Activated B cell treated with CpG ODN at 0.5 μM for 24 hours (primary cell): Measurements from ENCODE around the gene GAPDH. TPM values are rescaled to one million over a fixed set of nuclear protein-coding genes. Genes with fewer than 3 reads are reported as not detected.
"Not testable (repeated sequence)": the region's sequence is repeated elsewhere in the genome, so short reads cannot be mapped to it uniquely, and the experiment has no call there.

Experiments used
- ATAC-seq: fragments of 200-7000 bp; cut with Tn5 transposase; one replicate; pipeline ENCODE4 v1.10.0; 2021; ENCODE audit warnings: low read depth, mild to moderate bottlenecking, moderate library complexity
- CTCF ChIA-PET: fragments of 350-600 bp; sonication (Branson Sonifier 250); formaldehyde crosslinking; loops from one replicate; lab custom pipeline; 2021; ENCODE audit warnings: antibody characterized with exemption; lab: Charles Lee
- POLR2A ChIA-PET: fragments of 350-600 bp; sonication (Branson Sonifier 250); formaldehyde crosslinking; loops from one replicate; lab custom pipeline; 2021; ENCODE audit warnings: antibody characterized with exemption; lab: Charles Lee
- DNase-seq: peaks from one replicate; pipeline ENCODE4 v3.0.0; 2022
- H3K27ac Mint-ChIP-seq: one replicate; pipeline ENCODE4 v1.8.0; 2020; ENCODE audit warnings: mixed read lengths
- H3K27me3 Mint-ChIP-seq: one replicate; pipeline ENCODE4 v1.8.0; 2021; ENCODE audit warnings: mixed read lengths
- H3K36me3 Mint-ChIP-seq: one replicate; pipeline ENCODE4 v1.8.0; 2021; ENCODE audit warnings: low read depth, mixed read lengths
- H3K4me1 Mint-ChIP-seq: one replicate; pipeline ENCODE4 v1.8.0; 2021; ENCODE audit warnings: mixed read lengths
- H3K4me3 Mint-ChIP-seq: one replicate; pipeline ENCODE4 v1.8.0; 2020; ENCODE audit warnings: mild to moderate bottlenecking, mixed read lengths
- H3K9me3 Mint-ChIP-seq: one replicate; pipeline ENCODE4 v1.8.0; 2020; ENCODE audit warnings: mixed read lengths
- intact Hi-C: fragments of 100-400 bp; cut with micrococcal nuclease; formaldehyde crosslinking; loops from one replicate; pipeline ENCODE4 v1.15.1; 2024
- total RNA-seq: library from RNA; stranded (reverse); gene quantifications from 2 replicates; pipeline ENCODE4 v1.2.3, GENCODE V29; 2022
- TF ChIP-seq, protein P1 (sequence below): fragments of 200-600 bp; IDR thresholded peaks from one replicate; pipeline ENCODE4 v1.8.0; 2022; ENCODE audit warnings: antibody characterized with exemption, mild to moderate bottlenecking

GAPDH gene
- total RNA-seq, 1 donor from 2014 or later, result 1,003 TPM

DNA sequence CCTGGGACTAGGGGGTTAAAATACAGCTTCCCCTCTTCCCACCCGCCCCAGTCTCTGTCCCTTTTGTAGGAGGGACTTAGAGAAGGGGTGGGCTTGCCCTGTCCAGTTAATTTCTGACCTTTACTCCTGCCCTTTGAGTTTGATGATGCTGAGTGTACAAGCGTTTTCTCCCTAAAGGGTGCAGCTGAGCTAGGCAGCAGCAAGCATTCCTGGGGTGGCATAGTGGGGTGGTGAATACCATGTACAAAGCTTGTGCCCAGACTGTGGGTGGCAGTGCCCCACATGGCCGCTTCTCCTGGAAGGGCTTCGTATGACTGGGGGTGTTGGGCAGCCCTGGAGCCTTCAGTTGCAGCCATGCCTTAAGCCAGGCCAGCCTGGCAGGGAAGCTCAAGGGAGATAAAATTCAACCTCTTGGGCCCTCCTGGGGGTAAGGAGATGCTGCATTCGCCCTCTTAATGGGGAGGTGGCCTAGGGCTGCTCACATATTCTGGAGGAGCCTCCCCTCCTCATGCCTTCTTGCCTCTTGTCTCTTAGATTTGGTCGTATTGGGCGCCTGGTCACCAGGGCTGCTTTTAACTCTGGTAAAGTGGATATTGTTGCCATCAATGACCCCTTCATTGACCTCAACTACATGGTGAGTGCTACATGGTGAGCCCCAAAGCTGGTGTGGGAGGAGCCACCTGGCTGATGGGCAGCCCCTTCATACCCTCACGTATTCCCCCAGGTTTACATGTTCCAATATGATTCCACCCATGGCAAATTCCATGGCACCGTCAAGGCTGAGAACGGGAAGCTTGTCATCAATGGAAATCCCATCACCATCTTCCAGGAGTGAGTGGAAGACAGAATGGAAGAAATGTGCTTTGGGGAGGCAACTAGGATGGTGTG lies 1.9 kb downstream of the GAPDH start:
- ATAC-seq (no peak), DNase-seq (no peak)
- ChIA-PET POLR2A (interaction anchor here (1.0 to 3.6 kb wide), 13 partner anchors 16 to 316 kb away, joined by 3 to 71 read pairs (median 12); partner anchors contain the start of genes CD27, CDCA3, COPS7A and MLF2), CTCF (interaction anchor here (0.9 to 2.0 kb wide), 7 partner anchors 10 to 112 kb away, joined by 3 to 13 read pairs (median 5); partner anchors contain the start of gene VAMP1)
- Mint-ChIP-seq H3K9me3 (no peaks in the 10 kb centered on the region), H3K36me3 (peaks cover 41% of the 10 kb centered on the region), H3K4me1 (peaks cover 66% of the 10 kb centered on the region), H3K4me3 (peak overlapping the region; percentile 94), H3K27me3 (no peaks in the 10 kb centered on the region), H3K27ac (peak overlapping the region; percentile 93)
- TF ChIP-seq, protein P1, sequence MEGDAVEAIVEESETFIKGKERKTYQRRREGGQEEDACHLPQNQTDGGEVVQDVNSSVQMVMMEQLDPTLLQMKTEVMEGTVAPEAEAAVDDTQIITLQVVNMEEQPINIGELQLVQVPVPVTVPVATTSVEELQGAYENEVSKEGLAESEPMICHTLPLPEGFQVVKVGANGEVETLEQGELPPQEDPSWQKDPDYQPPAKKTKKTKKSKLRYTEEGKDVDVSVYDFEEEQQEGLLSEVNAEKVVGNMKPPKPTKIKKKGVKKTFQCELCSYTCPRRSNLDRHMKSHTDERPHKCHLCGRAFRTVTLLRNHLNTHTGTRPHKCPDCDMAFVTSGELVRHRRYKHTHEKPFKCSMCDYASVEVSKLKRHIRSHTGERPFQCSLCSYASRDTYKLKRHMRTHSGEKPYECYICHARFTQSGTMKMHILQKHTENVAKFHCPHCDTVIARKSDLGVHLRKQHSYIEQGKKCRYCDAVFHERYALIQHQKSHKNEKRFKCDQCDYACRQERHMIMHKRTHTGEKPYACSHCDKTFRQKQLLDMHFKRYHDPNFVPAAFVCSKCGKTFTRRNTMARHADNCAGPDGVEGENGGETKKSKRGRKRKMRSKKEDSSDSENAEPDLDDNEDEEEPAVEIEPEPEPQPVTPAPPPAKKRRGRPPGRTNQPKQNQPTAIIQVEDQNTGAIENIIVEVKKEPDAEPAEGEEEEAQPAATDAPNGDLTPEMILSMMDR, result no peak
- intact Hi-C loops, result loop anchor here (1.0 to 5.0 kb wide), 3 partner anchors 71 to 549 kb away; no protein-coding TSS in a partner anchor

DNA sequence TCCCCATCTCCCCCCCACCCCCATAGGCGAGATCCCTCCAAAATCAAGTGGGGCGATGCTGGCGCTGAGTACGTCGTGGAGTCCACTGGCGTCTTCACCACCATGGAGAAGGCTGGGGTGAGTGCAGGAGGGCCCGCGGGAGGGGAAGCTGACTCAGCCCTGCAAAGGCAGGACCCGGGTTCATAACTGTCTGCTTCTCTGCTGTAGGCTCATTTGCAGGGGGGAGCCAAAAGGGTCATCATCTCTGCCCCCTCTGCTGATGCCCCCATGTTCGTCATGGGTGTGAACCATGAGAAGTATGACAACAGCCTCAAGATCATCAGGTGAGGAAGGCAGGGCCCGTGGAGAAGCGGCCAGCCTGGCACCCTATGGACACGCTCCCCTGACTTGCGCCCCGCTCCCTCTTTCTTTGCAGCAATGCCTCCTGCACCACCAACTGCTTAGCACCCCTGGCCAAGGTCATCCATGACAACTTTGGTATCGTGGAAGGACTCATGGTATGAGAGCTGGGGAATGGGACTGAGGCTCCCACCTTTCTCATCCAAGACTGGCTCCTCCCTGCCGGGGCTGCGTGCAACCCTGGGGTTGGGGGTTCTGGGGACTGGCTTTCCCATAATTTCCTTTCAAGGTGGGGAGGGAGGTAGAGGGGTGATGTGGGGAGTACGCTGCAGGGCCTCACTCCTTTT lies 2.7 kb downstream of the GAPDH start:
- H3K4me3 Mint-ChIP-seq, result peak overlapping the region; percentile 32
- peak overlapping the region; percentile 79 for H3K27ac Mint-ChIP-seq
- DNase-seq (no peak), ATAC-seq (no peak)
- H3K9me3 Mint-ChIP-seq, result no peaks in the 10 kb centered on the region
- no peaks in the 10 kb centered on the region for H3K27me3 Mint-ChIP-seq
- peaks cover 42% of the 10 kb centered on the region for H3K36me3 Mint-ChIP-seq
- peaks cover 67% of the 10 kb centered on the region for H3K4me1 Mint-ChIP-seq
- ChIA-PET POLR2A (interaction anchor here (1.3 to 4.2 kb wide), 8 partner anchors 17 to 112 kb away, joined by 3 to 71 read pairs (median 35); partner anchors contain the start of genes MRPL51 and VAMP1), CTCF (interaction anchor here (0.5 to 4.3 kb wide), 30 partner anchors 8 to 346 kb away, joined by 3 to 111 read pairs (median 4); partner anchors contain the start of genes CD27, MRPL51, TAPBPL and VAMP1)
- intact Hi-C loops, result loop anchor here (1.0 to 5.0 kb wide), 3 partner anchors 215 to 550 kb away; no protein-coding TSS in a partner anchor
- TF ChIP-seq, protein P1, result no peak

DNA sequence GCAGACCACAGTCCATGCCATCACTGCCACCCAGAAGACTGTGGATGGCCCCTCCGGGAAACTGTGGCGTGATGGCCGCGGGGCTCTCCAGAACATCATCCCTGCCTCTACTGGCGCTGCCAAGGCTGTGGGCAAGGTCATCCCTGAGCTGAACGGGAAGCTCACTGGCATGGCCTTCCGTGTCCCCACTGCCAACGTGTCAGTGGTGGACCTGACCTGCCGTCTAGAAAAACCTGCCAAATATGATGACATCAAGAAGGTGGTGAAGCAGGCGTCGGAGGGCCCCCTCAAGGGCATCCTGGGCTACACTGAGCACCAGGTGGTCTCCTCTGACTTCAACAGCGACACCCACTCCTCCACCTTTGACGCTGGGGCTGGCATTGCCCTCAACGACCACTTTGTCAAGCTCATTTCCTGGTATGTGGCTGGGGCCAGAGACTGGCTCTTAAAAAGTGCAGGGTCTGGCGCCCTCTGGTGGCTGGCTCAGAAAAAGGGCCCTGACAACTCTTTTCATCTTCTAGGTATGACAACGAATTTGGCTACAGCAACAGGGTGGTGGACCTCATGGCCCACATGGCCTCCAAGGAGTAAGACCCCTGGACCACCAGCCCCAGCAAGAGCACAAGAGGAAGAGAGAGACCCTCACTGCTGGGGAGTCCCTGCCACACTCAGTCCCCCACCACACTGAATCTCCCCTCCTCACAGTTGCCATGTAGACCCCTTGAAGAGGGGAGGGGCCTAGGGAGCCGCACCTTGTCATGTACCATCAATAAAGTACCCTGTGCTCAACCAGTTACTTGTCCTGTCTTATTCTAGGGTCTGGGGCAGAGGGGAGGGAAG lies 3.5 kb downstream of the GAPDH start:
- H3K36me3 Mint-ChIP-seq, result peaks cover 45% of the 10 kb centered on the region
- DNase-seq, result peak; percentile 72
- ChIA-PET CTCF (interaction anchor here (0.5 to 4.3 kb wide), 27 partner anchors 9 to 549 kb away, joined by 3 to 111 read pairs (median 3); partner anchors contain the start of genes CD27, MRPL51, TAPBPL and VAMP1), POLR2A (interaction anchor here (0.7 to 4.2 kb wide), 8 partner anchors 16 to 113 kb away, joined by 3 to 43 read pairs (median 7); partner anchors contain the start of genes MRPL51 and VAMP1)
- peak overlapping the region; percentile 64 for H3K4me3 Mint-ChIP-seq
- intact Hi-C loops, result loop anchor here (1.0 to 5.0 kb wide), 8 partner anchors 17 to 550 kb away; partner anchors contain the start of gene VAMP1
- not testable (repeated sequence) for ATAC-seq, H3K27me3 Mint-ChIP-seq, H3K9me3 Mint-ChIP-seq
- H3K27ac Mint-ChIP-seq, result peak overlapping the region; percentile 70
- peaks cover 59% of the 10 kb centered on the region for H3K4me1 Mint-ChIP-seq

DNA sequence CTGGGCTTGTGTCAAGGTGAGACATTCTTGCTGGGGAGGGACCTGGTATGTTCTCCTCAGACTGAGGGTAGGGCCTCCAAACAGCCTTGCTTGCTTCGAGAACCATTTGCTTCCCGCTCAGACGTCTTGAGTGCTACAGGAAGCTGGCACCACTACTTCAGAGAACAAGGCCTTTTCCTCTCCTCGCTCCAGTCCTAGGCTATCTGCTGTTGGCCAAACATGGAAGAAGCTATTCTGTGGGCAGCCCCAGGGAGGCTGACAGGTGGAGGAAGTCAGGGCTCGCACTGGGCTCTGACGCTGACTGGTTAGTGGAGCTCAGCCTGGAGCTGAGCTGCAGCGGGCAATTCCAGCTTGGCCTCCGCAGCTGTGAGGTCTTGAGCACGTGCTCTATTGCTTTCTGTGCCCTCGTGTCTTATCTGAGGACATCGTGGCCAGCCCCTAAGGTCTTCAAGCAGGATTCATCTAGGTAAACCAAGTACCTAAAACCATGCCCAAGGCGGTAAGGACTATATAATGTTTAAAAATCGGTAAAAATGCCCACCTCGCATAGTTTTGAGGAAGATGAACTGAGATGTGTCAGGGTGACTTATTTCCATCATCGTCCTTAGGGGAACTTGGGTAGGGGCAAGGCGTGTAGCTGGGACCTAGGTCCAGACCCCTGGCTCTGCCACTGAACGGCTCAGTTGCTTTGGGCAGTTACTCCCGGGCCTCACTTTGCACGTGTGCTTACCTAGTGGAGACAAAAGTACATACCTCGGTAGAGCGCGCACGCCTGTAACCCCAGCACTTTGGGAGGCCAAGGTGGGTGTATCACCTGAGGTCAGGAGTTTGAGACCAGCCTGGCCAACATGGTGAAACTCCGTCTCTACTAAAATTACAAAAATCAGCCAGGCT lies 4.3 kb downstream of the GAPDH start:
- ATAC-seq (no peak), DNase-seq (no peak)
- H3K4me1 Mint-ChIP-seq, result peaks cover 51% of the 10 kb centered on the region
- no peaks in the 10 kb centered on the region for H3K27me3 Mint-ChIP-seq
- intact Hi-C loops, result loop anchor here (1.0 to 5.0 kb wide), 7 partner anchors 16 to 551 kb away; partner anchors contain the start of gene VAMP1
- H3K4me3 Mint-ChIP-seq, result no peak overlapping the region
- TF ChIP-seq, protein P1, result no peak
- peaks cover 49% of the 10 kb centered on the region for H3K36me3 Mint-ChIP-seq
- POLR2A ChIA-PET, result interaction anchor here (0.7 to 4.2 kb wide), 8 partner anchors 15 to 114 kb away, joined by 3 to 43 read pairs (median 7); partner anchors contain the start of genes MRPL51 and VAMP1
- H3K27ac Mint-ChIP-seq, result no peak overlapping the region
- CTCF ChIA-PET, result interaction anchor here (0.9 to 4.3 kb wide), 18 partner anchors 9 to 550 kb away, joined by 3 to 111 read pairs (median 6); partner anchors contain the start of genes CD27, MRPL51, TAPBPL and VAMP1
- no peaks in the 10 kb centered on the region for H3K9me3 Mint-ChIP-seq
